Measurements from ENCODE around the gene MYL4.
"Not testable (repeated sequence)": the region's sequence is repeated elsewhere in the genome, so short reads cannot be mapped to it uniquely, and the experiment has no call there.

The MYL4 gene

GRCh38 chr17:47222047-47222446 is 12.9 kb downstream of the MYL4 start:
- DNase-seq = no peak

DNA sequence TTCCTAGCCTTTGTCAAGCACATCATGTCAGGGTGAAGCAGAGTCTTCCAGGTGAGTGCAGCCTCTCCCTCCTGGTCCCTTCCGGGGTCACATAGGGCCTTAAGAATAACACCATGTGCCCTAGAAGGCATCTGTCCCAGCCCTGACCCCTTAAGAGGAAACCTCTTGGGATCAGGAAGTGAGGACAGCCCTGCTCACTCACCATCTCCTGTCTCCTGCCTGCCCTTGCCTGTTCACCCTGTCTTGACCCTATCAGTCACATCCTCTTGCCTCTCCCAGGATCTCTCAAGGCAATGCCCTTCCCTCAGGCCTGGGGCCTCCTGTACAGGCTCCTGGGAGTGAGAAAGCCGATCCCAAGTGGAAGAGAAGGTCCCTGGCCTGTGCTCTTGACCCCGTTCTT is 13.9 kb downstream of the MYL4 start:
- no peak for DNase-seq

- no peak for DNase-seq
Measured at GRCh38 chr17:47223460-47223859, 14.3 kb downstream of the MYL4 start.

GRCh38 chr17:47224077-47224476 is 14.9 kb downstream of the MYL4 start:
- DNase-seq = not testable (repeated sequence)

DNA sequence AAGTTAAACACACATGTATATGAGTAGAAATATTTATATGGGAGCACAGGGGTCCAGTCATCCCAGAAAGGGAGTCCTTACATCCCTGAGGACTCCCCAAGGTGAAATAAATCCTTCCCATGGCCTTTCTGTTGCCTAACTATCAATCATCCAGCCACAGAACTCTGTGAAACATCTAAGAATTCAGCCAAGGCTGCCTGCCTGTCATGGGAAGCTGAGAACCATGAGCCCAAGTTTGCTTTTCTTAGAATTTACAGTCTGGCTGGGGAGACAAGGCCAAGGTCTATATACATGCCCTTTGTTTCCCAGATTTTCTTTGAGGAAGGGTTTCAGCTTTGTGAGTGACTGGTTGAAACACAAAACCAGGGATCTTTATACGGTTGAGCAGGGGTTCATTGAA is 15.8 kb downstream of the MYL4 start:
- DNase-seq = no peak

DNA sequence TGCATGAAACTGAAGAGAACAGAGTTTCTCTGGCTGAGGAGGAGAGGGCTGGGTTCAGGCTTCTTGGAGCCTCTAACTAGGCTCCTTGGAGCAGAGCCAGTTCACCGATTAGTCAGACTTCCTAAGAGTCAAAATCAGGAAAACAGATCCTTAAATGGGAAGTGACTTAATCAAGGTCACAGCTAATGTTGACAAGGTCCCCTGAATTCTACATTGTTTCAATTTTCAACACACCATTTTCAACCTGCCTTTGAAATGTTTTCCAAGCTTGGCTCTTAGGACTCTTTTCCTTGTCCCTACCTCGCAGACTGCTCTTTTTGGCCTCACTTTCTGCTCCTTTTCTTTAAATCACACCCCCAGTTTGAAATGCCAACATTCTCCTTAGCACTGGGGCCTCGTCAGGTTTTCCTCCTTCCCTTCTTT is 16.3 kb downstream of the MYL4 start:
- peak; percentile 58 for DNase-seq

DNA sequence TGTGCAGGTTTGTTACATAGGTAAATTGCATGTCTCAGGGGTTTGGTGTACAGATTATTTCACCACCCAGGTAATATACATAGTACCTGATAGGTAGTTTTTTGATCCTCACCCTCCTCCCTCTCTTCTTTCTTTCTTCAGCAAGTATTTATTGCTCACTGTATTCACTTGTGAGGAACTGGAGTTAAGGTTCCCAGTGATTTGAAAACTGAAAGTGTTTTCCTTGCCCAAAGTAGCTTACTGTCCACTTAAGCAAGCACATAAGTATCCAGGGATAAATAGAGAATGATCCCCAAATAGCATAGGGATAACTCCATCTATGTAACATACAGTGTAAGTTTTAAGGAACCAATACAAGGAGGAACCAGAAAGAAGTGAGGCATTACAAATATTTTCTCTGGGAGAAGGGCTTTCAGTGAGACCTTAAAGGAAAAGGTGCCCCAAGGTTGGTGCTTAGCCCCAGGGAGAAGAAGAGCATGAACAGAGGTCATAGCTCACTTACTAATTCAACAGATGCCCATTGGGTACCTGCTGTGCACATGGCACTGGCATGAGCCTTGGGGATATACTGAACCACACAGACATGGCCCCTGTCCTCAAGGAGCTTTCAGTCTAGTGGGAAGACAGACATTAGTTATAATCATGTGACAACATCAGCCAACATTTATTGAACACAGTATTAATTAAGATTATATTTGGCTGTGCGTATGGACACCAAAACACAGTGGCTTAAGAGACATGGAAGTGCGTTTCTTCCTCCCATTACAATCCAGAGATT is 17.0 kb downstream of the MYL4 start:
- DNase-seq = no peak

DNA sequence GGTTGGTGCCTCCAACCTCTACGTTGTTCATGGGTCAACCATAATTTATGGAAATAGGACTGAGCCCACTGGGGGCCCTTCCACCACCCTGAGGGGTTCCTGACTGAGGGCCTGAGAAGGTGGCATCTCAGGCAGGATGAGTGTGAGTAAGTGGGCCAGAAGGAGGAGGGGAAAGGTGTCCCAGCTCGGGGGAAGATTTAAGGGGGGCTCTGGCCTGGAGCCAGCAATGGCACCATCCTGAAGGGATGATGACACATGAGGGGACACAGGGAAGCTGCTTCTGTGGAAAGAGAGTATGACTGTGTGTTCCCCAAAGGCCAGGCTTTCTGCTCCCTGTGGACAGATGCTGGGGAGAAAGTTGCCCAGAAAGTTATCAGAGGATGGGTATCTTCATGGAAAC is 18.7 kb downstream of the MYL4 start:
- no peak for DNase-seq

DNA sequence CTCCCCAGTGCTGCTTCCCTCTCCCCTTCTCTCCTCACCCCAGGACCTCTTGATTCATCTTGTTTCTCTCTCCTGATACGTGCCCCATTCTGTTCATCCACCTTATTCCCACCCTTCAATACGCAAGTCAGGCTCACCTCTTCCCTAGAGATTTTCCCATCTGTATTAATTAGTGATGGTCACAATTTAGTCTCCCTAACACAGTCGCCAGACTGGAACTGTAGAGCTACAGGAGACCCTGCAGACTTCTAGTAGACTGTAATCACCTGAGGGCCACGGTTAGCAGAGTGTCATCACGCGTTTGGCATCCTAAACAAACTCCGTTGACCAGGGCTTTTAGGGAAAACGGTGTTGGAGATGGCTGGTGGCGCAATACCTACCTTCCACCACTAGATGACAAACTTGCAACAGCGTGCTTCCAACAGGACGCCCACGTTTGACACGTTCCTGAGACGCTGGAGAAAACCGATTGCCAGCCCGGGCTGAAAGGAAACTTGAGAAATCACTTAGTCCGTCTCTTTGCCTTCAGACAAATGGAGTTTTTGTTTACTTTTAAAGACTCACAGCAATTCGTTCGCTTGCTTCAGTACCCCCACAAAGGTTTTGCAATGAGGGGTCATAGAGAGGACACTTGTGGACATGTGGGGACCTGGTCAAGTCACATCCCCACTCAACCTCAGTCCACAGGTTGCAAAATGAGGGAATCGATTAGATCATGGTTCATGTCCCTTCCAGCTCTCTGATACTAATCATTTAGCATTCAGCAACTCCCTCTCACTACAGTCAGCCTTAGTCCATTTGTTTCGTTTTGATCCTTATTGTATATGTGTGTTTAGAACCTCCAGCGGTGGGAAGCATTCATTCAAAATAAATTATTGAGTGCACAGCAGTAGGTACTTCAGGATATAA is 20.6 kb downstream of the MYL4 start:
- peak; percentile 78 for DNase-seq

DNA sequence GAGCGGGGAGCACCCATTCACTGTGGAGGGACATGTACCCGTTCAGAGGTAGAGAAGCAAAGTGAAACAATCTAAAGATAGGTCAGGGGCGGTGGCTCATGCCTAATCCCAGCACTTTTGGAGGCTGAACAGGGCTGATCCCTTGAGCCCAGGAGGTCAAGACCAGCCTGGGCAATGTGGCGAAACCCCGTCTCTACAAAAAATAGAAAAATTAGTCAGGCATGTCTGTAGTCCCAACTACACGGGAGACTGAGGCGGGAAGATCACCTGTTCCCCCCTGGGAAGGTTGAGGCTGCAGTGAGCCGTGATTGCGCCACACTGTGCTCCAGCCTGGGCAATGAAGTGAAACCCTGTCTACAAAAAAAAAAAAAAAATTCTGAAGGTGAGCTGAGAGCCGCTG is 21.7 kb downstream of the MYL4 start:
- no peak for DNase-seq

DNA sequence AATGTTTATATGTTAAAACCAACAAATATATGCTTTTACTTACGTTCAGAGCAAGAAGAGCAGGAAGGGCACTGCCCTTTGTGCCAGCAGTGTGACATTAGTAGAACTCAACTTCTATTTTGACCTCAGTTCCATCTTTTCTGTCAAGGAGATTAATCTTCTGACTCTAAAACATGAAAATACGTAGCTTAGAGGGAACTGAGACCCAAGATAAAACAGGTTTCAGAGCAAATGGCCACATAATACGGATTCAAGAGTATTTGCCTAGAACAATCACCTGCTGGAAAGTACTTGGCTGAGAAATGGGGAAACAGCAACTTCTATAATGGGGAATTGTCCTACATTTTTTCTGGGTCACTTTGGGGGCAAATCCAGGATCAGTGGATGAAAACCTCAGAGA is 22.2 kb downstream of the MYL4 start:
- no peak for DNase-seq

DNA sequence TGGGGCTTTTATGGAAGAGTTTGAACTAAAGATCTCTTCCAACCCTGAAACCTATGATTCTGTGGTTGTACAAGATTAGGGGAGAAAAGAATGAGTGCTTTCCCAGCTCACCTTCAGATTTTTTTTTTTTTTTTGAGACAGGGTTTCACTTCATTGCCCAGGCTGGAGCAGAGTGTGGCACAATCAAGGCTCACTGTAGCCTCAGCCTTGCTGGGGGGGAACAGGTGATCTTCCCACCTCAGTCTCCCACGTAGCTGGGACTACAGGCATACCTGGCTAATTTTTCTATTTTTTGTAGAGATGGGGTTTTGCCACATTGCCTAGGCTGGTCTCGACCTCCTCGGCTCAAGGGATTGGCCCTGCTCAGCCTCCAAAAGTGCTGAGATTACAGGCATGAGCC is 22.7 kb downstream of the MYL4 start:
- DNase-seq = no peak

DNA sequence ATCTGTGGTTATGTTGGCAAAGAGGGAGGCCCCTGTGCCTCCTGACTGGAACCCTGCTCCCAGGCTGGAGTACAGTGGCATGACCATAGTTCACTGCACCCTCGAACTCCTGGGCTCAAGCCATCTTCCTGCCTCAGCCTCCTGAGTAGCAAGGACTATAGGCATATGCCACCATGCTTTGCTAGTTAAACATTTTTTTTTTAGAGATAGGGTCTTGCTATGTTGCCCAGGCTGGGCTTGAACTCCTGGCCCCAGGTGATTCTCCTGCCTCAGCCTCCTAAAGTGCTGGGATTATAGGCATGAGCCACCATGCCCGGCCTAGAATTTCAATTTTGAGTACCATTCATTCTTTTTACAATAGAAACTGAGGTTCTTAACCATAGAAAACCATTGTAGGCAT is 23.3 kb downstream of the MYL4 start:
- DNase-seq = no peak

- DNase-seq = no peak
Measured at GRCh38 chr17:47235506-47235905, 26.4 kb downstream of the MYL4 start.

DNA sequence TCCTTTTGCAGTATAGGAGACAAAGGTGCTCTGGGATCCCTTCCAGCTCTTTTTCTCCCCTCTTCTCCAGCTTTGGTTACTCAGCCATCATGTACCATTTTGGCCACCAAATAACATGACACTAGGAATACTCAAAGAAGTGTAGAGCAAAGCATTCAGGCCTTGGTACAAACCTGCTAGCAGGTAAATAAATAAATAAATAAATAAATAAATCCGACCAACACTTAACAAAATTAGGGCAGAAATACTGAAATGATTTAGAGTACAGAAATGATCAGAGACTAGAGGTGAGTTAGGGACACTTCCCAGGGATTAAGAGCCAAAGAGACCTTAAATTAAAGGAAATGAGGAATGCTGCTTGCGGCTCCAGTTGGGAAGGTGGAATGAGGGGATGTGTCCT is 26.8 kb downstream of the MYL4 start:
- DNase-seq = no peak

DNA sequence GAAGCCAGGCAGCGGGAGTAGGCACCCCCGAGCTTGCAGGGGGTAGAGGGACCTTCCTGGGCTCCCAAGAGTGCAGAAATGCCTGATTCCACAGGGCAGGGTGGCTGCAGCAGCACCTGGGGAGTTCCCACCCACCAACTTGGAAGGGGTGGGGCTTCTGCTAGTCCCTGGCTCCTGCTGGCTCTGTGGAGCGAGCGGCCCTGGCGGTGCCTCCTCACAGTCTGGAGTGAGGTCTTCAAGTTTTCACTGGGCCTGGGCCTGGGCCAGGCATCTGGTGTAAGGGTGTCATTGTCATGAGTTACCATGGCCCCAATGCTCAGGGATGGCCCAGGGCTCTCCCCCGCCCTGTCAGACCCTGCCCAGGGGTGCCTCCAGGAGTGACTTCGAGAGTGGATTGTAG is 28.7 kb downstream of the MYL4 start:
- DNase-seq = no peak

DNA sequence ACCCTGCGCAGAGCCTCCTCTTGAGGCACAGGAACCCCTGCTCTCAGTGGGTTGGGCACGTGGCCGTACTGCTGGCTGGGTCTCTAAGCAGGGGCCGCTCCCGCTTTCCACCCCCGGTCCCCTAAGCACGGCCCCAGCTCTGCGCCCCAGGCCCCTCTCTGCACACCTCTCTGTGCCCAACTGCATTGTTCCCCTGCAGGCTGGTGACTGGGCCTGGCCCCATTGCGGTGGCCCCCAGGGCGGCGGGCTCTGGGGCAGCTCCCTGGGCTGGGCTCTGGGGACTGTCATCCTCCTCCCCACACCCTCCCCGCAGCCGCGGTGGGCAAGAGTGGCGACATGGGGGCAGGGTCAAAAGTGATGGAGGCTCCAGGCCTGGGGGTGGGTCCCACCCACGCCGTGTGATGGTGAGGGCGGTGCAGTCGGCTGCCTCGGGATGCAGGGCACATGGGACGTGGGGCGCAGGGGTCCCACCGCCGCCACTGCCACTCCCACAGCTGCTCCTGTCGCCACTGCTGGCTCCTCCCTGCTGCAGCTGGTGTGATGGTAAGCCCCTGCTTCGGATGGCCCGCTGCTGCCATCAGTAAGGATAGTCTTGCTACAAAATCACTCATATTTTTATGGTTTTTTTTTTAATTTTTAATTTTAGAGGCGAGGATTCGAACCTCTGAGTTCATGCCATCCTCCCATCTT is 29.3 kb downstream of the MYL4 start:
- DNase-seq = no peak

GRCh38 chr17:47239619-47239966 is 30.4 kb downstream of the MYL4 start:
- DNase-seq = no peak

- peak; percentile 93 for DNase-seq
Measured at GRCh38 chr17:47239967-47240651, 31.0 kb downstream of the MYL4 start.

- DNase-seq = no peak
Measured at GRCh38 chr17:47240806-47241205, 31.7 kb downstream of the MYL4 start.

DNA sequence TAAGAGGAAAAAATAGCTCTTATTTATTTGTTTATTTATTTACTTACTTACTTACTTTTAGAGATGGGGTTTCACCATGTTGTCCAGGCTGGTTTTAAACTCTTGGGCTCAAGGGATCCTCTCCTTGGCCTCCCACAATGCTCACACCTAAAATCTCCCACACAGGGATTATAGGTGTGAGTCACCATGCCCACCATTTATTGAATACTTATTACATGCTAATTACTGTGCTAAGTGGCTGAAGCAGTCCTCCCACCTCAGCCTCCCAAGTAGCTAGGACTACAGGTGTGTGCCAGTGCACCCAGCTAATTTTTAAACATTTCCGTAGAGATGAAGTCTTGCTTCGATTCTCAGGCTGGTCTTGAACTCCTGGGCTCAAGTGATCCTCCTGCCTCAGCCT is 33.5 kb downstream of the MYL4 start:
- DNase-seq = no peak

- no peak for DNase-seq
Measured at GRCh38 chr17:47243737-47244598, 34.8 kb downstream of the MYL4 start.

Measured in NCI-H226 (cell line).